GM21381 (cell line): ENCODE measurements around the gene CD99.
"Not testable (repeated sequence)": the region's sequence is repeated elsewhere in the genome, so short reads cannot be mapped to it uniquely, and the experiment has no call there.

Experiments used
- ATAC-seq: cut with Tn5 transposase; IDR thresholded peaks from one replicate; pipeline ENCODE4 v1.9.1; 2021; ENCODE audit warnings: mild to moderate bottlenecking, moderate library complexity; ENCODE audit not compliant: unreplicated experiment

The CD99 gene

GRCh38 chrX:2719774-2720447 is 28.8 kb downstream of the CD99 start:
- ATAC-seq: no peak

DNA sequence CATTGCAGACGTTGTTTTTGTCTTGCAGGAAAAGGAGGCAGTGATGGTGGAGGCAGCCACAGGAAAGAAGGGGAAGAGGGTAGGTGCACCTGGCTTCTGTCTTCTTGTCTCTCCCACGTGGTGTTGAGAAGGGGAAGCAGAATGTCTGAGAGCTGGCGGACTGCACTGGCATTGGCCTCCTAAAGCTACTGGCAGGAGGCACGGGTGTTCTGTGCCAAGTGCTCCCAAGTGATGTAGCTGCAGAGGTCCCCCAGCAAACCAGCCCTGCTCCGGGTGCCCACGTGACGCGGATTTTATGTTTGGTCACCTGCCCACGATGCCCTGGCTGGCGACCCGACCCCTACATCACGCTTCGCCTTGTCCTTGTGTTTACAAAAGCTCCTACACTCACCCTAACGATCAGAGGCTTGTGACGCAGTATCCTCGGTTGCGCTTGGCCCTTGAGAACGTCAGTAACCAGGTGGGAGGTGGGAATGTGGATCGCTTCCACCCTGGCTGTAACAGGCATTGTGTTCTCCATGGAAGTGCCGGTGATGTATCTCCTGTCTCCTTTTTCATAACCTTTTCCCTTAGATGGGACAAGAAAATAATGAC is 32.3 kb downstream of the CD99 start:
- ATAC-seq: no peak

GRCh38 chrX:2727264-2727663 is 36.2 kb downstream of the CD99 start:
- ATAC-seq: not testable (repeated sequence)

- ATAC-seq: no peak
Observed at GRCh38 chrX:2732076-2732475, 41.0 kb downstream of the CD99 start.

- no peak for ATAC-seq
Observed at GRCh38 chrX:2732649-2733048, 41.6 kb downstream of the CD99 start.

GRCh38 chrX:2733286-2733685 is 42.2 kb downstream of the CD99 start:
- ATAC-seq: no peak

DNA sequence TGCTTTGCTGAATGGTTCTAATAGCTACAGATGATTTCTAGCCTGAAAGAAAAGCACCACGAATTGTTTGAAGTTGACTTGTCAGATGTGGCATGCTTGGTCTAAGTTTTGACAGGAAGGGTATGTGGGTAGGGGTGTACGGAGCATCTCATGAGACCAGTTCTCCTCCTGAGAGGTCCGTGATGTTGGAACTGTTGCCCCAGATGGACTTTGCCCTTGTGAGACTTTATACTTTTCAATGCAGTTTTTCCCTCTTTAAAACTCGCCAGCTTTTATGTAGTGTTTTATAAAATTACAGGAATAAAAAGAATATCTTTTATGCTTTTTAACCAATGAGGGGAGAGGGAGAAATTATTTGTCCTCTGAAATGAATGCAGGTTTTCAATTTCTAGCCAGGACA is 44.2 kb downstream of the CD99 start:
- no peak for ATAC-seq

- ATAC-seq: no peak
Observed at GRCh38 chrX:2740672-2741071, 49.6 kb downstream of the CD99 start.

- no peak for ATAC-seq
Observed at GRCh38 chrX:2741386-2741785, 50.3 kb downstream of the CD99 start.

- ATAC-seq: not testable (repeated sequence)
Observed at GRCh38 chrX:2746250-2746649, 55.2 kb downstream of the CD99 start.

- no peak for ATAC-seq
Observed at GRCh38 chrX:2748171-2748814, 57.2 kb downstream of the CD99 start.

DNA sequence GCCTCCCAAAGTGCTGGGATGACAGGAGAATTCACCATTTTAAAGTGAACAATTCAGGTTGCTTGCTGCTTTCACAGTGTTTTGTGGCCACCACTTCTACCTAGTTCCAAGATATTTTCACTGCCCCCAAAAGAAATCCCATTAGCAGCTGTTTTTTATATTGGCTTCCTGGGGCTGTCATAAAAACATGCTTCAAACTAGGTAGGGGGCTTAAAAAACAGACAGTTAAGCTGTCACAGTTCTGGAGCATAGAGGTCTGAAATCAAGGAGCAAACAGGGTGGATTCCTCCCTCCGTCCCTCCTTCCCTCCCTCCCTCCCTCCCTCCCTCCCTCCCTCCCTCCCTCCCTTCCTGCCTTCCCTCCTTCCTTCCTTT is 57.7 kb downstream of the CD99 start:
- ATAC-seq: no peak

- no peak for ATAC-seq
Observed at GRCh38 chrX:2751291-2751690, 60.2 kb downstream of the CD99 start.

GRCh38 chrX:2751874-2752300 is 60.8 kb downstream of the CD99 start, which contains the start of gene XG:
TSS of gene XG (plus strand) at chrX:2752040. CDS start at chrX:2752275, 235 bp downstream.
- ATAC-seq: not testable (repeated sequence)

- ATAC-seq: not testable (repeated sequence)
Observed at GRCh38 chrX:2752441-2752840, 61.3 kb downstream of the CD99 start.

DNA sequence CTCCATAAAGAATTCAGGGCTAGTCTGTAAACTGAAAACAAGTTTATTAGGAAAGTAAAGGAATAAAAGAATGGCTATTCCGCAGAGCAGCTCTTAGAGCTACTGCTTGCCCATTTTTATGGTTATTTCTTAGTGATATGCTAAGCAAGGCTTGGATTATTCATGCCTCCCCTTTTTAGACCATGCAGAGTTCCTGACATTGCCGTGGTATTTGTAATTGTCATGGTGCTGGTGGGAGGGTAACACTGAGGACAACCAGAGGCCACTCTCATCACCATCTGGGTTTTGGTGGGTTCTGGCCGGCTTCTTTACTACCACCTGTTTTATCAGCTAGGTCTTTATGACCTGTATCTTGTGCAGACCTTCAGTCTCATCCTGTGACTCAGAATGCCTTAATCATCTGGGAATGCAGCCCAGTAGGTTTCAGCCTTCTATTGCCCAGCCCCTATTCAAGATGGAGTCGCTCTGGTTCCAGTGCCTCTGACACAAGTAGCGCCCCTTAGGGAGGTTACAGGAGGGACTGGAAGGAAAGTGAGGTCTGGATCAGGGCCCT is 64.1 kb downstream of the CD99 start:
- ATAC-seq: not testable (repeated sequence)

DNA sequence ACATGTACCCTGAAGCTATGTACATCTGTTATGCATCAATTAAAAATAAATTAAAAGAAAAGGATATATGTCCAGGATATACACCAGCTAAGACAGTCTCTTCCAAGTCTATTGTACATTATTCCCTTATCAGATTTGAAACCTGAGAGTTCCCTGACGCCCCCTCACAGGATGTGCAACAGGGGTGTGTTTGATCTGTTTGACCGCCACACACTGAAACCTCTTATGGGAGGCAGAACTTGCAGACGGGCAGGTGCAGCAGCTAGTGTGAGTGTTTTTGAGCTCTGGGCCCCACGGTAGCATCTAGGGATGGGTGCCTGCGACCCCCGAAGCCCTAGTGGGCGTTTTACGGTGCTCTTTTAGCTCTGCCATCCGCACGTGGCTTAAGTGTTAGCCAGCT is 65.5 kb downstream of the CD99 start:
- no peak for ATAC-seq

DNA sequence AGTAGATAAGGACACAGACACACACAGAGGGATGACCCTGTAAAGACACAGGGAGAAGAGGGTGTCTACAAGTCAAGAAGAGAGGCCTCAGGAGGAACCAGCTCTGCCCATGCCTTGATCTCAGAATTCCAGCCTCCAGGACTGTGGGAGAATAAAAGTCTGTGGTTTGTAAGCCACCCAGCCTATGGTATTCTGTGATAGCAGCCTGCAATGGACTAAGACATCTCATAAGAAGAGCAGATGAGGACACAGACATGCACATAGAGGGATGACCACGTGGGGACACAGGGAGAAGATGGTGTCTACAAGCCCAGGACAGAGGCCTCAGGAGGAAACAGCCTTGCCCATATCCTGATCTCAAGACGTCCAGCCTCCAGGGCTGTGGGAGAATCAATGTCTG is 70.2 kb downstream of the CD99 start:
- no peak for ATAC-seq

DNA sequence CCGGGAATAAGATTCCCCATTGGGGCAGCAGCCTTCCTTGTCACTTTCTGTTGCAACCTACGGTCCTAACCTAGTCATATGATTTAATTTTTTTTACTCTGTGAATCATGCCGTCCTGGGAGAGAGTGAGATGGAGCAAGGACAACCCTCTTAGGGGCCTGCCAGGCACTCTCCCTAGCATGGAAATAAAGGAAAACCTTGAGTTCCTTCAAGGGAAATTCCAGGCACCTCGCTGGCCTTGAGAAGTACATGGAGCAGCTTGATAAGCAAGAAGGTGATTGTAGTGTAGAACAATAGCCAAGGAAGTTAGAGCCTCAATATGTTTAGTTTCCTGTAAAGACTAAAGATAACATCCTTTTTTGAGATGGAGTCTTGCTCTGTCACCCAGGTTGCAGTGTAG is 71.6 kb downstream of the CD99 start:
- not testable (repeated sequence) for ATAC-seq

GRCh38 chrX:2764766-2765548 is 73.9 kb downstream of the CD99 start:
- not testable (repeated sequence) for ATAC-seq

GRCh38 chrX:2765549-2765830 is 74.4 kb downstream of the CD99 start:
- no peak for ATAC-seq
